WTC11 (cell line): ENCODE data around the gene CCDC167. TPM values are rescaled to one million over a fixed set of nuclear protein-coding genes. Genes with fewer than 3 reads are reported as not detected.

ENCODE experiments used
- ATAC-seq: fragments of 200-7000 bp; cut with Tn5 transposase; 2 replicates; pipeline ENCODE4 v1.10.0; 2021; ENCODE audit warnings: mild to moderate bottlenecking, moderate library complexity
- CTCF ChIA-PET: fragments of 300-600 bp; sonication (Branson Sonifier 250); formaldehyde crosslinking; loops from one replicate; lab custom pipeline; 2021; ENCODE audit warnings: antibody characterized with exemption; lab: Charles Lee
- POLR2A ChIA-PET: fragments of 350-600 bp; sonication (Branson Sonifier 250); formaldehyde crosslinking; loops from one replicate; lab custom pipeline; 2021; ENCODE audit warnings: antibody characterized with exemption; lab: Charles Lee
- DNase-seq: peaks from one replicate; pipeline ENCODE4 v3.0.0; 2021; ENCODE audit warnings: low spot score
- H3K27ac Mint-ChIP-seq: 2 replicates; pipeline ENCODE4 v1.8.0; 2021; ENCODE audit warnings: mixed read lengths
- H3K27me3 Mint-ChIP-seq: 2 replicates; pipeline ENCODE4 v1.8.0; 2021; ENCODE audit warnings: low read depth, mild to moderate bottlenecking, moderate library complexity, mixed read lengths
- H3K36me3 Mint-ChIP-seq: 2 replicates; pipeline ENCODE4 v1.8.0; 2021; ENCODE audit warnings: mixed read lengths
- H3K4me1 Mint-ChIP-seq: 2 replicates; pipeline ENCODE4 v1.8.0; 2022; ENCODE audit warnings: mixed read lengths
- H3K4me3 Mint-ChIP-seq: 2 replicates; pipeline ENCODE4 v1.8.0; 2021; ENCODE audit warnings: mild to moderate bottlenecking, moderate library complexity, mixed read lengths
- H3K9me3 Mint-ChIP-seq: 2 replicates; pipeline ENCODE4 v1.8.0; 2021; ENCODE audit warnings: mixed read lengths
- CREB1 ChIP-seq: sonication (generic); formaldehyde crosslinking; IDR thresholded peaks from 2 replicates; pipeline ENCODE4 v1.8.0; 2023; ENCODE audit warnings: mild to moderate bottlenecking, missing genetic modification reagents
- EMX1 ChIP-seq: fragments of 250-450 bp; sonication (Bioruptor Pico); IDR thresholded peaks from 2 replicates; pipeline ENCODE4 v1.8.0; 2021; ENCODE audit warnings: mild to moderate bottlenecking
- ETV6 ChIP-seq: sonication (generic); formaldehyde crosslinking; IDR thresholded peaks from 2 replicates; pipeline ENCODE4 v1.8.1; 2022; ENCODE audit warnings: mild to moderate bottlenecking, missing genetic modification reagents
- FOXK1 ChIP-seq: sonication (generic); formaldehyde crosslinking; IDR thresholded peaks from 2 replicates; pipeline ENCODE4 v1.8.0; 2022; ENCODE audit warnings: mild to moderate bottlenecking, moderate library complexity, missing genetic modification reagents
- NFATC4 ChIP-seq: fragments of 250-450 bp; sonication (Bioruptor Pico); IDR thresholded peaks from 2 replicates; pipeline ENCODE4 v1.9.0; 2021; ENCODE audit warnings: mild to moderate bottlenecking
- total RNA-seq: library from RNA; stranded (reverse); gene quantifications from 3 replicates; pipeline ENCODE4 v1.2.3, GENCODE V29; 2021
- TF ChIP-seq, protein P1 (sequence below): sonication (generic); formaldehyde crosslinking; IDR thresholded peaks from 2 replicates; pipeline ENCODE4 v1.8.0; 2023; ENCODE audit warnings: missing genetic modification reagents, mild to moderate bottlenecking, borderline replicate concordance
- TF ChIP-seq, protein P2 (sequence below): sonication (generic); formaldehyde crosslinking; IDR thresholded peaks from 2 replicates; pipeline ENCODE4 v1.8.1; 2023; ENCODE audit warnings: mild to moderate bottlenecking, missing genetic modification reagents, moderate library complexity
- TF ChIP-seq, protein P3 (sequence below): fragments of 250-450 bp; sonication (Bioruptor Pico); IDR thresholded peaks from 2 replicates; pipeline ENCODE4 v1.9.0; 2021; ENCODE audit warnings: mild to moderate bottlenecking, borderline replicate concordance

CCDC167 gene
- total RNA-seq, 1 experiment from 2014 or later: 19.1 TPM

DNA sequence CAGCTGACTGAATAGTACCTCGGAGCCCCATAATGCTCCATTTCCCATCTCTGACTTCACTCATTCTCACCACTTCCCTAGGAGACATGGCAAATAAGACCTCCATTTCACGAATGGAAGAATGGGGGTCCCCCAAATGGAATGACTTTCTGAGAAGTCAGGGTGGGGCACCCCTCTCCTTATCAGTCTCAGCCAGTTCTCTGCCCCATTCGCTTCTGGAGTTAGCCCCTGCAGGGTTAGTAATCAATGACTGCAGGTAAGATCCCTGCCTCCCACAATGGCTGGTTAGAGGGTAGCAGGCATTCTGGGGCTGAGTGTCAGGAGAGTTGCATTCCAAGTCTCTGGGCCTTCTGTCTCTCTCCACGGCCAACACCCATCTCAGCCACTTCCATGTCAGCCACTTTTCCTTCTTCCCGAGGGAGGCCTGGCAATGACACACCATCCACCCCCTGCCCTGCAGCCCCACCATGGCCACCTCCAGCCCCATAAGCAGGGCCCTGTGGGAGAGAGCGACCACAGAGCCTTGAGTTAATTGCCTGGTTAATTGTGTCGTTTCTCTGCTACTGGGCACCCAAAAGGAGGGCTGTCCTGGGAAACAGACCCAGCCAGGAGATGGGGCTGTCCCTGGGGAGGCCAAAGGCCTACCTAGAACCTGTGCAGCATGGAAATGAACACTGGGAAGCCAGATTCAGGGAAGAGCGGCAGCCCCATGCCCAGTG is 13.4 kb downstream of the CCDC167 start (continued):
- TF ChIP-seq, protein P1, sequence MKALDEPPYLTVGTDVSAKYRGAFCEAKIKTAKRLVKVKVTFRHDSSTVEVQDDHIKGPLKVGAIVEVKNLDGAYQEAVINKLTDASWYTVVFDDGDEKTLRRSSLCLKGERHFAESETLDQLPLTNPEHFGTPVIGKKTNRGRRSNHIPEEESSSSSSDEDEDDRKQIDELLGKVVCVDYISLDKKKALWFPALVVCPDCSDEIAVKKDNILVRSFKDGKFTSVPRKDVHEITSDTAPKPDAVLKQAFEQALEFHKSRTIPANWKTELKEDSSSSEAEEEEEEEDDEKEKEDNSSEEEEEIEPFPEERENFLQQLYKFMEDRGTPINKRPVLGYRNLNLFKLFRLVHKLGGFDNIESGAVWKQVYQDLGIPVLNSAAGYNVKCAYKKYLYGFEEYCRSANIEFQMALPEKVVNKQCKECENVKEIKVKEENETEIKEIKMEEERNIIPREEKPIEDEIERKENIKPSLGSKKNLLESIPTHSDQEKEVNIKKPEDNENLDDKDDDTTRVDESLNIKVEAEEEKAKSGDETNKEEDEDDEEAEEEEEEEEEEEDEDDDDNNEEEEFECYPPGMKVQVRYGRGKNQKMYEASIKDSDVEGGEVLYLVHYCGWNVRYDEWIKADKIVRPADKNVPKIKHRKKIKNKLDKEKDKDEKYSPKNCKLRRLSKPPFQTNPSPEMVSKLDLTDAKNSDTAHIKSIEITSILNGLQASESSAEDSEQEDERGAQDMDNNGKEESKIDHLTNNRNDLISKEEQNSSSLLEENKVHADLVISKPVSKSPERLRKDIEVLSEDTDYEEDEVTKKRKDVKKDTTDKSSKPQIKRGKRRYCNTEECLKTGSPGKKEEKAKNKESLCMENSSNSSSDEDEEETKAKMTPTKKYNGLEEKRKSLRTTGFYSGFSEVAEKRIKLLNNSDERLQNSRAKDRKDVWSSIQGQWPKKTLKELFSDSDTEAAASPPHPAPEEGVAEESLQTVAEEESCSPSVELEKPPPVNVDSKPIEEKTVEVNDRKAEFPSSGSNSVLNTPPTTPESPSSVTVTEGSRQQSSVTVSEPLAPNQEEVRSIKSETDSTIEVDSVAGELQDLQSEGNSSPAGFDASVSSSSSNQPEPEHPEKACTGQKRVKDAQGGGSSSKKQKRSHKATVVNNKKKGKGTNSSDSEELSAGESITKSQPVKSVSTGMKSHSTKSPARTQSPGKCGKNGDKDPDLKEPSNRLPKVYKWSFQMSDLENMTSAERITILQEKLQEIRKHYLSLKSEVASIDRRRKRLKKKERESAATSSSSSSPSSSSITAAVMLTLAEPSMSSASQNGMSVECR: no peak
- no peak for TF ChIP-seq FOXK1

DNA sequence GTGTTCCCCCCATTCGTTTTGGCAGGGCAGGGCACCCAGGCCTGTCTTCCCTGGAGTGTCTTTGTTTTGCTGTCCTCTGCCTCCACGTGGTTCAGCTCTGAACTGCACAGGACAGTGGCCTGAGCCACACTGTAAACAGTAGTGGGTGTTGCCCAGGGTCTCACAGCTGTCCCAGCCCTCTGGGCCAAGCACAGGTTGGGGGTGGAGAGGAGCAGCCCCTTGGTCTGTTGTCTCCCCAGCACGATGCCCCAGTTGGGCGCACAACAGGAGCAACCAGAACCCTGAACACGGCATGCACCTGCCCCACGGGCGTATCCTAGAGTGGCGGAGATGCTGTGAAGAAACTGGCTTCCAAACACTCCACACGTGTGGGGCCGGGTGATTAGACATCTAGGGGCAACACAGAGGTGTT is 14.4 kb downstream of the CCDC167 start:
- Mint-ChIP-seq H3K27ac (no peak overlapping the region), H3K9me3 (no peaks in the 10 kb centered on the region), H3K4me3 (no peak overlapping the region), H3K4me1 (peaks cover 31% of the 10 kb centered on the region), H3K36me3 (peaks cover 3% of the 10 kb centered on the region; the same call in 1 of the 2 replicates), H3K27me3 (no peaks in the 10 kb centered on the region)
- ATAC-seq (peak; percentile 55), DNase-seq (peak; percentile 34)
- TF ChIP-seq NFATC4 (CRISPR knock-in tag): no peak
- TF ChIP-seq, protein P2, sequence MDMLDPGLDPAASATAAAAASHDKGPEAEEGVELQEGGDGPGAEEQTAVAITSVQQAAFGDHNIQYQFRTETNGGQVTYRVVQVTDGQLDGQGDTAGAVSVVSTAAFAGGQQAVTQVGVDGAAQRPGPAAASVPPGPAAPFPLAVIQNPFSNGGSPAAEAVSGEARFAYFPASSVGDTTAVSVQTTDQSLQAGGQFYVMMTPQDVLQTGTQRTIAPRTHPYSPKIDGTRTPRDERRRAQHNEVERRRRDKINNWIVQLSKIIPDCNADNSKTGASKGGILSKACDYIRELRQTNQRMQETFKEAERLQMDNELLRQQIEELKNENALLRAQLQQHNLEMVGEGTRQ (CRISPR knock-in tag): 0 out of 2 replicates have a peak, but pooled peaks have one; percentile 24
- ChIA-PET CTCF (interaction anchor here (0.6 to 2.2 kb wide), 20 partner anchors 15 to 1085 kb away, joined by 3 to 34 read pairs (median 4); partner anchors contain the start of gene CCDC167), POLR2A (no interaction called here)

DNA sequence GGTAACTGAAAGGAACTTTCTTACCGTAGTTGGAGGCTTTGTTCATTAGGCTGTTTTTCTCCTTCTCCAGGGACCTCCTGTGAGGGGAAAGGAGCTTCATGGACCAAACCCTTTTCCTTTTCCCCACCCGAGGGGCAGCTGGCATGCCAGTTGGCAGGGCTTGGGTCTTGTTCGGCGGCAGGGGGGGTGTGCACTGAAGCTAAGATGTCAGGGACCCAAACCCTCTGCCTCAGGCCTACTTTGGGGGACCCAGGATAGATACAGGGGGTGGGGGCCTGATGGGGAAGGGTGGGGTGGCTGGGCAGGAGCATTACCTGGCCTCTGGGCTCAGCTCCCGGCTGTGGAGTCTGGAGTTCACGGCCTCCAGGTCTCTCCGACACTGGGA is 14.9 kb downstream of the CCDC167 start:
- Mint-ChIP-seq H3K4me1 (peaks cover 27% of the 10 kb centered on the region), H3K4me3 (no peak overlapping the region), H3K27me3 (no peaks in the 10 kb centered on the region), H3K27ac (no peak overlapping the region), H3K9me3 (no peaks in the 10 kb centered on the region), H3K36me3 (peaks cover 3% of the 10 kb centered on the region; the same call in 1 of the 2 replicates)
- ChIA-PET POLR2A (no interaction called here), CTCF (interaction anchor here (0.5 to 2.2 kb wide), 22 partner anchors 15 to 1086 kb away, joined by 3 to 34 read pairs (median 4); partner anchors contain the start of gene CCDC167)
- DNase-seq: no peak
- no peak for ATAC-seq
- no peak for TF ChIP-seq EMX1 (CRISPR knock-in tag)
- TF ChIP-seq, protein P3, sequence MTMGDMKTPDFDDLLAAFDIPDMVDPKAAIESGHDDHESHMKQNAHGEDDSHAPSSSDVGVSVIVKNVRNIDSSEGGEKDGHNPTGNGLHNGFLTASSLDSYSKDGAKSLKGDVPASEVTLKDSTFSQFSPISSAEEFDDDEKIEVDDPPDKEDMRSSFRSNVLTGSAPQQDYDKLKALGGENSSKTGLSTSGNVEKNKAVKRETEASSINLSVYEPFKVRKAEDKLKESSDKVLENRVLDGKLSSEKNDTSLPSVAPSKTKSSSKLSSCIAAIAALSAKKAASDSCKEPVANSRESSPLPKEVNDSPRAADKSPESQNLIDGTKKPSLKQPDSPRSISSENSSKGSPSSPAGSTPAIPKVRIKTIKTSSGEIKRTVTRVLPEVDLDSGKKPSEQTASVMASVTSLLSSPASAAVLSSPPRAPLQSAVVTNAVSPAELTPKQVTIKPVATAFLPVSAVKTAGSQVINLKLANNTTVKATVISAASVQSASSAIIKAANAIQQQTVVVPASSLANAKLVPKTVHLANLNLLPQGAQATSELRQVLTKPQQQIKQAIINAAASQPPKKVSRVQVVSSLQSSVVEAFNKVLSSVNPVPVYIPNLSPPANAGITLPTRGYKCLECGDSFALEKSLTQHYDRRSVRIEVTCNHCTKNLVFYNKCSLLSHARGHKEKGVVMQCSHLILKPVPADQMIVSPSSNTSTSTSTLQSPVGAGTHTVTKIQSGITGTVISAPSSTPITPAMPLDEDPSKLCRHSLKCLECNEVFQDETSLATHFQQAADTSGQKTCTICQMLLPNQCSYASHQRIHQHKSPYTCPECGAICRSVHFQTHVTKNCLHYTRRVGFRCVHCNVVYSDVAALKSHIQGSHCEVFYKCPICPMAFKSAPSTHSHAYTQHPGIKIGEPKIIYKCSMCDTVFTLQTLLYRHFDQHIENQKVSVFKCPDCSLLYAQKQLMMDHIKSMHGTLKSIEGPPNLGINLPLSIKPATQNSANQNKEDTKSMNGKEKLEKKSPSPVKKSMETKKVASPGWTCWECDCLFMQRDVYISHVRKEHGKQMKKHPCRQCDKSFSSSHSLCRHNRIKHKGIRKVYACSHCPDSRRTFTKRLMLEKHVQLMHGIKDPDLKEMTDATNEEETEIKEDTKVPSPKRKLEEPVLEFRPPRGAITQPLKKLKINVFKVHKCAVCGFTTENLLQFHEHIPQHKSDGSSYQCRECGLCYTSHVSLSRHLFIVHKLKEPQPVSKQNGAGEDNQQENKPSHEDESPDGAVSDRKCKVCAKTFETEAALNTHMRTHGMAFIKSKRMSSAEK (CRISPR knock-in tag): no peak
- no peak for TF ChIP-seq CREB1 (CRISPR knock-in tag)
- TF ChIP-seq ETV6 (CRISPR knock-in tag): no peak
